Measurements from ENCODE around the gene SERPINA7.
"Not testable (repeated sequence)": the region's sequence is repeated elsewhere in the genome, so short reads cannot be mapped to it uniquely, and the experiment has no call there.

The SERPINA7 gene

GRCh38 chrX:106038625-106039024, at the start of gene SERPINA7:
SERPINA7 (minus strand) TSS chrX:106038727; CDS start chrX:106037058, 1,669 bp downstream.
- no peak for DNase-seq (ENCODE audit: low read depth)

- DNase-seq (ENCODE audit: low read depth): no peak
These were observed 30.5 kb upstream of the SERPINA7 start for GRCh38 chrX:106069048-106069447.

GRCh38 chrX:106050054-106050453, 11.5 kb upstream of the SERPINA7 start:
- no peak for DNase-seq (ENCODE audit: low read depth)

- DNase-seq (ENCODE audit: low read depth): no peak
These were observed 3.8 kb upstream of the SERPINA7 start for GRCh38 chrX:106042296-106042695.

- DNase-seq (ENCODE audit: low read depth): no peak
These were observed 2.3 kb upstream of the SERPINA7 start for GRCh38 chrX:106040861-106041260.

GRCh38 chrX:106039920-106040319, 1.4 kb upstream of the SERPINA7 start:
- no peak for DNase-seq (ENCODE audit: low read depth)

GRCh38 chrX:106037835-106038473, 573 bp downstream of the SERPINA7 start:
- no peak for DNase-seq (ENCODE audit: low read depth)

GRCh38 chrX:106036716-106037115, 1.8 kb downstream of the SERPINA7 start:
- DNase-seq (ENCODE audit: low read depth): no peak

- no peak for DNase-seq (ENCODE audit: low read depth)
These were observed 3.5 kb downstream of the SERPINA7 start for GRCh38 chrX:106035064-106035463.

- DNase-seq (ENCODE audit: low read depth): no peak
These were observed 14.6 kb downstream of the SERPINA7 start for GRCh38 chrX:106023947-106024346.

- no peak for DNase-seq (ENCODE audit: low read depth)
These were observed 16.3 kb downstream of the SERPINA7 start for GRCh38 chrX:106022238-106022637.

GRCh38 chrX:106014119-106014775, 24.3 kb downstream of the SERPINA7 start:
- DNase-seq (ENCODE audit: low read depth): no peak

- no peak for DNase-seq (ENCODE audit: low read depth)
These were observed 29.4 kb downstream of the SERPINA7 start for GRCh38 chrX:106009145-106009544.

- DNase-seq (ENCODE audit: low read depth): no peak
These were observed 30.7 kb downstream of the SERPINA7 start for GRCh38 chrX:106007815-106008214.

- DNase-seq (ENCODE audit: low read depth): no peak
These were observed 32.8 kb downstream of the SERPINA7 start for GRCh38 chrX:106005684-106006083.

GRCh38 chrX:106000609-106001008, 37.9 kb downstream of the SERPINA7 start:
- DNase-seq (ENCODE audit: low read depth): not testable (repeated sequence)

GRCh38 chrX:106000203-106000602, 38.3 kb downstream of the SERPINA7 start:
- no peak for DNase-seq (ENCODE audit: low read depth)

- no peak for DNase-seq (ENCODE audit: low read depth)
These were observed 39.2 kb downstream of the SERPINA7 start for GRCh38 chrX:105999294-105999693.

- not testable (repeated sequence) for DNase-seq (ENCODE audit: low read depth)
These were observed 50.0 kb downstream of the SERPINA7 start for GRCh38 chrX:105988487-105988886.

Data from stimulated activated CD8-positive, alpha-beta memory T cell treated with anti-CD3 and anti-CD28 coated beads, Interleukin-15, amount 100 ng/mL, for 1 hour (primary cell).